ENCODE measurements around the gene CDHR3.

CDHR3 gene

DNA sequence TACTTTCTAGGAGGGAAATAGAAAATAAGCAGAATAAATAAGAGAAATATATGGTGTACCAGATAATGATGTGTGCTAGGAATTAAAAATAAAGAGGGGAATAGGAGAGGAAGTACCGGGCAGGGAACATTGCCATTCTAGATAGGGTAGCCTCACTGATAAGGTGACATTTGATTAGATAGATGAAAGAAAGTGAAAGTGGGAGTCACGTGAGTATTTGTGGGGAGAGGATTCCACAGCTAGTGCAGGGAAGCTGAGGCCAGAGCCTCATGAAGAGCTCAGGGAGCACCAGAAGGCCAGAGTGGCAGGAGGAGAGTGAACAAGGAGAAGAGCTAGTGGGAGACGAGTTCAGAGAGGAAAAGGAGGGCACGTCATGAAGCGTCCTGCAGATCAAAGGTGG is 49.1 kb downstream of the CDHR3 start:
- H3K27ac ChIP-seq: no peak overlapping the region
- TF ChIP-seq, protein P1, sequence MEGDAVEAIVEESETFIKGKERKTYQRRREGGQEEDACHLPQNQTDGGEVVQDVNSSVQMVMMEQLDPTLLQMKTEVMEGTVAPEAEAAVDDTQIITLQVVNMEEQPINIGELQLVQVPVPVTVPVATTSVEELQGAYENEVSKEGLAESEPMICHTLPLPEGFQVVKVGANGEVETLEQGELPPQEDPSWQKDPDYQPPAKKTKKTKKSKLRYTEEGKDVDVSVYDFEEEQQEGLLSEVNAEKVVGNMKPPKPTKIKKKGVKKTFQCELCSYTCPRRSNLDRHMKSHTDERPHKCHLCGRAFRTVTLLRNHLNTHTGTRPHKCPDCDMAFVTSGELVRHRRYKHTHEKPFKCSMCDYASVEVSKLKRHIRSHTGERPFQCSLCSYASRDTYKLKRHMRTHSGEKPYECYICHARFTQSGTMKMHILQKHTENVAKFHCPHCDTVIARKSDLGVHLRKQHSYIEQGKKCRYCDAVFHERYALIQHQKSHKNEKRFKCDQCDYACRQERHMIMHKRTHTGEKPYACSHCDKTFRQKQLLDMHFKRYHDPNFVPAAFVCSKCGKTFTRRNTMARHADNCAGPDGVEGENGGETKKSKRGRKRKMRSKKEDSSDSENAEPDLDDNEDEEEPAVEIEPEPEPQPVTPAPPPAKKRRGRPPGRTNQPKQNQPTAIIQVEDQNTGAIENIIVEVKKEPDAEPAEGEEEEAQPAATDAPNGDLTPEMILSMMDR (conservative IDR thresholded peaks at IDR 0.05): no peak

DNA sequence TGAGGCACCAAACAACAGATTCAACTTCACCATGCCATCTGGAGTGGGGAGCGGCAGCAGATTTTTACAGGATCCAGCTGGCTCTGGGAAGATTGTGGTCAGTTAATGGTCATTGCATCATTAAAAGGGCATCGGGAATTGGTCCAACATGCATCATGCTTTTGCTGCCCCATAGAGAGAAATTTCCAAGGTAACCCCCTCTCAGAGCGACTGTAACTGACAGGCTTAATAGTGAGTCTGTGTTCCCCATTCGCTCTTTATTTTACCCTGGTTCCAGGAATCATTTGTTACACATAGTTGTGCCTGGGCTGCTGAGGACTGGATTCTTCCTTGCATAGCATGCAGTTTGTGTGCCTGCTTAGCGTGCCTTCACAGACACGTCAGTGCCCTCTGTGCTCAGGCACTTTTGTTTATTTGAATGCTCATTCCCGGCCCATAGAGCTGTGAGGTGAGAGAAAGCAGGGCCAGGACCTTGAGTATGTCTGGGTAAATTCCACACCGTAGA is 49.9 kb downstream of the CDHR3 start:
- H3K27ac ChIP-seq: no peak overlapping the region
- TF ChIP-seq, protein P1 (conservative IDR thresholded peaks at IDR 0.05): no peak

DNA sequence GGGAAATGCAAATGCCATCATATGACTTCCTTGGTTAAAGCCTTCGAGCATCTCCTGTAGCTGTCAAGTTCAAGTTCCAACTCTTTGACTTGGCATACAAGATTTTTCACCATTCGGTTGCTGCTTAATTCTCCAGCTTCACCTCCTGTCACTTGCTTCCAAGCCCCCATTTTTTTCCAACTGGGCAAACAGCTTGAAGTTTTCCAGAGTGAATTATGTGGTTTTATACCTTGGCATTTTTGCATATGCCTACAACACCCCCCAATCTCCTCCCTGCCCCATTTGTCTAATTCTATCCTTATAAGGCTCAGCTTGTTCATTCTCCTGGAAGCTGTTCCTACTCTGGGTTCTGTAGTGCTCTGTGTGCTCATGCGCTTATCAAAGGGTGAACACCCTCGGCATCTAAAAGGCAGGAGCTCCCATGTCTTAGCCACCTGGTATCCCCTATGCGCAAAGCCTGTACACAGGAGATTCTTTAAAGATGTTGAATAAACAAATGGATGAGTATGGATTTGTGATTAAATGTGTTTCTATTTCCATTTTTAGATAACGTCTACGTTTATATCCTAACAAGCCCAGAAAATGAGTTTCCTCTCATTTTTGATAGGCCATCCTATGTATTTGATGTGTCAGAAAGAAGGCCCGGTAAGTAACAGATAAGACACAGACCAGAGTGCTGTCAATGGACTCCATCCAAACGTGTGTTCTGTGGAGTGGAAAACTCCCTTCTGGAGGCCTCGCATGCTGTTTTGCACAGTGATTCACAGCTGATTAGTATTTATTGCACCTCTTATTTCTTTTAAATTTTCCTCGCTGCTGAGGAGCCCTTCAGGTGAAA is 52.5 kb downstream of the CDHR3 start:
- TF ChIP-seq, protein P1 (conservative IDR thresholded peaks at IDR 0.05): no peak
- peak overlapping the region; percentile 10; the same call in 1 of the 2 replicates for H3K27ac ChIP-seq

DNA sequence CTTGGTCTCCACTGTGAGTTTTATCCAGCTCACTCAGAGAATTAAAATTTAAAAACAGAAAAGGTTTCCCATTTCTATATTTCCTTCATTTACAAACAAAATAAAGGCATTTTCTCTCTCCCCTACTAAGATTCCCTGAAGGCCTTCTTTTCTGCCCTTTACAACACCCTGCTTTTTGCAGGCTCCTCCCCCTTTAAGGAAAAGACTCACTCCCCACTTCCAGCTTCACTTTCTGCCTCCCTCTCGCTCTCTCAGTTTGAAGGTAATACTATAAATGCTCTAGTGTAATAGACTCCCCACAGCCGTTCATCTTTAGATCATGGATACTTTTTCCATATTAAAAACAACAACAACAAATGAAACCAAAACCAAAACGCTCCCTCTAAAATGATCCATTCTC is 53.3 kb downstream of the CDHR3 start:
- H3K27ac ChIP-seq: peak overlapping the region; percentile 10; the same call in 1 of the 2 replicates
- TF ChIP-seq, protein P1 (conservative IDR thresholded peaks at IDR 0.05): no peak

DNA sequence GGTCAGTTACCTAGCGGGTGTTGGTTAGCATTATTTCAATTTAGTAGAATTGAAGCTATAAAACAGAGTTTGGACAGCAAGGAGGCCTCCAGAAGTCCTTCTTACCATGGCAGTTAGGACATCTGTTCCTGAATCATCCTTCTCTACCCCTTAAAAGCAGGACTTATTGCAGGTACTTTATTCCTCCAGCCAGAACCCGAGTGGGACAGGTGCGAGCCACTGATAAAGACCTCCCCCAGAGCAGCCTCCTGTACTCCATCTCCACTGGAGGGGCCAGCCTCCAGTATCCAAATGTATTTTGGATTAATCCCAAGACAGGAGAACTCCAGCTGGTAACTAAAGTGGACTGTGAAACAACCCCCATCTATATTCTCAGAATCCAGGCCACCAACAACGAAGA is 54.6 kb downstream of the CDHR3 start:
- TF ChIP-seq, protein P1 (conservative IDR thresholded peaks at IDR 0.05): no peak
- no peak overlapping the region for H3K27ac ChIP-seq

DNA sequence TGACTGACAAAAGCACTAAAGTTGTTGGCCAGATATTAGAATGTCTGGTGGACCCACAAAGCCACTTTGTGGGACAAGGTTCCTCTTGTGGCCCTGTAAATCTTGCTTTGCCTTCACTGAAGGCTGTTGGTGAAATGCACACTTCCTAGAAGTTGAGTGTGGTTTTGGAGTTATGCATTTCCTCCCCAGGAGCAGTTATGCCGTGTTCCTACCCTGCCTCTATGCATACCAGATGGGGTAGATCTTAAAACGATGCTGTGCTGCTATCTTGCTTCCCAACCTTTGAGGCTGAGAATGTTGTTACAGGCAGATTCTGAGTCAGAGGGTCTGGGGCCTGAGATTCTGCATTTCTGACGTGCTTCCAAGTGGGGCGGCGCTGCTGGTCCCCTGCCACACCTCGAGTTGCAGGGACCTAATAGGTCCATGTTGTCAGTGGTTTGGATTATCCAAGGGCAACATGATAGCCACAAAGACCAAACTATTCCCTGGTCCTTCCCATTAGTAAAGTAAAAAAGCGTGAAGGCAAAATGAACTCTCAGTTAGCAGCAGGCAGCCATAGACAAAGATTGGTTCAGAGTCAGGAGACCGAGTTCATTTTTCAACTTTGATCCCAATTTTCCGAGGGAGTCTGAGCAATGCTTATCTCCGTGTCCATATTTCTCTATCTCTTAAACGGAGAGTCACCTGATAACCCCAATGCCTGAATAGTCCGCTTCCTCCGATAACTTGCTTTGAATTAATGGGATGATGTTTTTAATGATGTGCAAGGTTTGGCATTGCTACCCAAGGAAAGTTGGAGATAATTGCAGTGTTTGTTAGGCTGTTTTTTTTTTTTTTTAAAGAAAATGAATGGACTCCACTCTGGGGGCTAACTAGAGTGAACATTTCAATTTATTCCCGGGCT is 55.8 kb downstream of the CDHR3 start:
- H3K27ac ChIP-seq: no peak overlapping the region
- TF ChIP-seq, protein P1 (conservative IDR thresholded peaks at IDR 0.05): no peak

DNA sequence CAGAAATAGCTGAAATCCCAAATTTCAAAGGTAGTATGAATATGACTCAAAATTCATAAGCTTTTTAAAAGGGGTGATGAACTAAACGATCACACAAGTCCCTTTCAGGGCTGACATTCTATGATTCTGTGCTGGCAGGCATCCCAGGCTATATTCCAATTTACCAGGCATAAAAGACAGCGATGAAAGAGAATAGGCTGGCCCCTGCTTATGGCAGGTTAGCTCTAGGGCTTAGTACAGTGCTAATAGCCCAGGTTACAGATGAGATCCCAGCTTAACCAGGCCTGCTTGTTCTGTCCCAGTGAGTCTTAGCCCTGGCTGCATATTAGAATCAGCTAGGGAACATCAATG is 56.4 kb downstream of the CDHR3 start:
- TF ChIP-seq, protein P1 (conservative IDR thresholded peaks at IDR 0.05): no peak
- H3K27ac ChIP-seq: no peak overlapping the region

Measured in VCaP (cell line).